NCI-H460 (cell line): ENCODE data around the gene DUOXA1. TPM values are rescaled to one million over a fixed set of nuclear protein-coding genes. Genes with fewer than 3 reads are reported as not detected.

ENCODE experiments used
- total RNA-seq: library from RNA; depleted of rRNA; stranded (reverse); fragments of >200 nt; shearing (Covaris generic); gene quantifications from 2 replicates; pipeline ENCODE4 v1.2.3, GENCODE V29; 2014; rRNA removed

DUOXA1 gene
- total RNA-seq, 1 experiment from 2014 or later: 0.97 TPM

Other genes starting within 250 kb of the DUOXA1 start
- not detected in 2 replicates for gene TERB2, start 173.2 kb downstream of the DUOXA1 start, total RNA-seq
- 65.1 and 65.5 TPM in 2 replicates for gene SORD, start 106.7 kb downstream of the DUOXA1 start, total RNA-seq
- gene DUOX2, start 15.7 kb downstream of the DUOXA1 start, total RNA-seq: 0.02 TPM in 1 of 2 replicates, not detected in the other
- gene DUOXA2, start 15.6 kb downstream of the DUOXA1 start, total RNA-seq: not detected in 2 replicates
- not detected in 2 replicates for gene DUOX1, start 115 bp upstream of the DUOXA1 start, total RNA-seq
- 1.4 and 3.1 TPM in 2 replicates for gene SHF, start 58.1 kb upstream of the DUOXA1 start, total RNA-seq
- not detected in 2 replicates for gene SLC28A2, start 122.4 kb upstream of the DUOXA1 start, total RNA-seq
- gene GATM, start 248.7 kb upstream of the DUOXA1 start, total RNA-seq: 0.25 and 0.78 TPM in 2 replicates